Right ventricle myocardium superior (tissue), 1 donor: Measurements from ENCODE around the gene RSF1. TPM values are rescaled to one million over a fixed set of nuclear protein-coding genes. Genes with fewer than 3 reads are reported as not detected.
A peak's percentile ranks its signal among the peaks of the same experiment; 100 is the strongest.

Experiments used
- ATAC-seq: fragments of 200-7000 bp; cut with Tn5 transposase; one replicate; pipeline ENCODE4 v1.9.1; 2020; ENCODE audit warnings: mild to moderate bottlenecking; ENCODE audit not compliant: poor library complexity
- DNase-seq: peaks from one replicate; pipeline ENCODE4 v3.0.0-alpha.2; 2020
- intact Hi-C: fragments of 100-400 bp; cut with DNase I; formaldehyde crosslinking; loops from one replicate; pipeline ENCODE4 v1.11.2; 2022
- total RNA-seq: library from RNA; stranded (reverse); fragmentation: NEBNext Ultra II Directional; extraction: Animal tissue kit (Norgen Biotek cat#: 25700); gene quantifications from one replicate; pipeline ENCODE4 v1.2.1, GENCODE V29; 2021
- donor health status: DM: no; HTN: yes; CAD: no; lungs with severe emphysema.

The RSF1 gene
- total RNA-seq, 1 donor from 2014 or later: 37.7 TPM

DNA sequence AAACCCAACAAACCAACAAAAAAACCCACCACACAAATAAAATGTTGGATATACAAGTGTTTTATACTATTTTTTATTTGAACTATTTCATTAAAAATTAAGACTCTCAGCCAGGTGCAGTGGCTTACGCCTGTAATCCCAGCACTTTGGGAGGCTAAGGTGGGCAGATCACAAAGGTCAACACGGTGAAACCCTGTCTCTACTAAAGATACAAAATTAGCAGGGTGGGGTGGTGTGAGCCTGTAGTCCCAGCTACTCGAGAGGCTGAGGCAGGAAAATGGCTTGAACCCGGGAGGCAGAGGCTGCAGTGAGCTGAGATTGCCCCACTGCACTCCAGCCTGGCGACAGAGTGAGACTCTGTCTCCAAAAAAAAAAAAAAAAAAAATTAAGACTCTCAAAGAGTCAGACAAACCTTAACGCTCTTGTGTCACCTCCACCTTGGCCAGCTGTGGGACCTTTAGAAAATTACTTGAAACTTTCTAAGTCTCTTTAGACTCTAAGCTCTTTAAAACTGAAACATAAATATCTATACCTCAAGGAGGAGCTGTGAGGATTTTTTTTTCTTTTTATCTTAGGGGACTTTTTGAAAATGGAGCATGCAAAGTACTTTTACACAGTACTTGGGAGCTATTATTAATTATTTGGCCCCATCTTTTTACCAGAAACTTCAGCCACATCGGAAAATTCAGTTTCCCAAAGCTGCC is 114.5 kb downstream of the RSF1 start:
- ATAC-seq (no peak), DNase-seq (no peak)
- intact Hi-C loops: no loop called here

DNA sequence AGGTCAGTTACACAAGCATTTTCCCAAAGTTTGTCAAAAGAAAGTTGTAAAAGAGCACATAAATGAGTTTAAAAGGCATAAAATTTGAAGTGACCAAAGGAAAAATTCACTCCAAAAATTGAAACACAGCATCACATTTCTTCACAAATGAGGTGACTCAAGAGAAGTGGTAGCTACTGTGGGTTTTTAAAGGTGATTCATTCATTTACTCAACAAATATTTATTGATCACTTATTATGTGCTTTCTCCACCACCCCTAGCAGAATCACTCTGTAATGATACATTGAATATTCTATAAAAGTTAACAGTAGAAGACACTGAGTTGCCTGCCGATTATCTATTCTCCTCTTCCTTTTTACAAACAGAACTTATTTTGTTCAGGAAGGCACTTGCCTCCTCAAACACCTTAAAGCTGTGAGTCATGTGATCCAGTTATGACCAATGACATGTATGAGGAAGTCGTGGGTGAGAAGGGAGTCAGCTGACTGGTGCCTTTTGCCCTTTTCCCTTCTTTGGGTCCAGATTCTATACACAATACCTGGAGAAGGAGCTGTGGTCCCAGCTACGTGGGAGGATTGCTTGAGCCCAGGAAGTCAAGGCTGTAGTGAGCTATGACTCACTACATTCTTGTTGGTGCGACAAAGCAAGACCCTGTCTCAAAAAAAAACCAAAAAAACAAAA is 115.2 kb downstream of the RSF1 start:
- ATAC-seq (no peak), DNase-seq (no peak)
- intact Hi-C loops: no loop called here

DNA sequence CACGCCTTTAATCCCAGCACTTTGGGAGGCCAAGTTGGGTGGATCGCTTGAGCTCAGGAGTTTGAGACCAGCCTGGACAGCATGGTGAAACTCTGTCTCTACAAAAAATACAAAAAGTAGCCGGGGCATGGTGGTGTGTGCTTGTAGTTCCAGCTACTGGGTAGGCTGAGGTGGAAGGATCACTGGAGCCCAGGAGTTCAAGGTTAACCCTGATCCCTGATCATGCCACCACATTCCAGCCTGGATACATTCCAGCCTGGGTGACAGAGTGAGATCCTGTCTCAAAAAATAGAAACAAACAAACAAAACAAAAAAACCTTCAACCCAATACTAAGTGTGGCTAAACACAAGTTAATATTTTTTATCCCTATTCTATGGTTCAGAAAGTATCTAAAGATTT is 116.5 kb downstream of the RSF1 start:
- DNase-seq (no peak), ATAC-seq (no peak)
- intact Hi-C loops: no loop called here

DNA sequence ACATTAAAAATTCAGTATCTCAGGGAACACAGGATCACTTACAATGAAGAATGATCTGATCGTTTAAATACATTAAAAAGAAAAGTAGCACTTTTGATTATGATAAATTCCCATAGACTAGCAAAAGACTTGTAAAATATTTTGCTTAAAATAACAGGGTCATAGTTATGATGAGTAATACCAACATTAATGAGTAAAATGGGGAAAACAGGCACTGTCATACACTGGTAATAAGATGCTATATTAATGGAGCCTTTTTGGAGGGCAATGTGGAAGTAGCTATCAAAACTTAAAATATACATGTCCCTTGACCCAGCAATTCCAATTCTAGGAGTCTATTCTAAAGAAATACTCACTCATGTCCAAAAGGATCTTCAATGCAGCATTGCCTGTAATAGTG is 121.1 kb downstream of the RSF1 start:
- DNase-seq: no peak

DNA sequence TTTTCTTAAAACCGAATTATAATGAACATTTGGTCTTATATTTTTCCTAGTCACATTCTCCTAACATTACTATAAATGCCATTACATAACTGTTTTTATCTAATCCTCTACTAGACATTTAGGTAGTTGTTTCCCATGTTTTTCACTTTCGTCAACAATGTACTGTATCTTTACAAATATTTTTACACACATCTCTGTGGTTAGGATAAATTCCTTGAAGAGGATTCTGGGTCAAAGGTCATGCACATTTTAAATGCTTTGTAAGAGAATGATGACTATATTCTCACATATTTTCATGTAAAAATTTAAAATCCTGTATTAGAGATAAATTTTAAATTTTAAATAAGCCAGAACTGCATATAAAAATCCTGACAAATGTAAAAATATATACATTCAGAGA is 121.6 kb downstream of the RSF1 start:
- DNase-seq (no peak), ATAC-seq (no peak)
- intact Hi-C loops: no loop called here

More for the DNA sequence above, 121.1 kb downstream of the RSF1 start:
- no peak for ATAC-seq
- intact Hi-C loops: no loop called here

DNA sequence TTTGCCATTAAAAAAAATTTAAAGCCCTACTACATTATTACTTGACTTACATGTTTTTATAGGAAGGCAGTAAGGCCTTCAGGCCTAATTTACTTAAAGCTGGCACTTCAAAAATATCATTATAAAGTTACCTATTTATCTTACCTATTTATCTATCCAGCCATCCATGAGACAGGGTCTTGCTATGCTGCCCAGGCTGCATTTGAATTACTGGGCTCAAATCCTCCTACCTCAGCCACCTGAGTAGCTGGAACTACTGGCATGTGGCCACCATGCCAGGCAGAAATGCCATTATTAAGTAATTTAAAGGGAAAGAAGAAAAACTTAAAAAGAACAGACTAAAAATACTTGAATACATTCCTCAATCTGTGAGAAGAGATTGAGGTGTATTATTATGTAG is 122.7 kb downstream of the RSF1 start:
- DNase-seq (no peak), ATAC-seq (no peak)
- intact Hi-C loops: no loop called here

DNA sequence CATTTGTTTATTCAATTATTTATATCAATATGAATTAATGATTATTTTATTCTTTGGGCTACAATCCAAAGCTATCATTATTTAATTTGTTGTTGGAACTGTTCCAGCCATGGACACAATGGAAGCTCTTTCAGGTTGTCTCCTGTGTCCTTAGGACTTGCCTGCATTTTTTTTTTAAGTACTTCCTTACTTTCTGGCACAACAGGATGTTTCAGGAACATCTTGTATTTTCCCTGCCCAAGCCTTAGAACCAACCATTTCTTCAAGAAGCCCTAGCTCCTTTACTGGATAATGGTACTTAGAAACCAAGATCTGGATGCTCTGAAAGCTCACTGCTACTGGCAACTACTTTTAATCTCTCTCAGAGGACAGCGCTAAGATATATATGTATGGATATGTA is 125.1 kb downstream of the RSF1 start:
- ATAC-seq (no peak), DNase-seq (no peak)
- intact Hi-C loops: no loop called here

DNA sequence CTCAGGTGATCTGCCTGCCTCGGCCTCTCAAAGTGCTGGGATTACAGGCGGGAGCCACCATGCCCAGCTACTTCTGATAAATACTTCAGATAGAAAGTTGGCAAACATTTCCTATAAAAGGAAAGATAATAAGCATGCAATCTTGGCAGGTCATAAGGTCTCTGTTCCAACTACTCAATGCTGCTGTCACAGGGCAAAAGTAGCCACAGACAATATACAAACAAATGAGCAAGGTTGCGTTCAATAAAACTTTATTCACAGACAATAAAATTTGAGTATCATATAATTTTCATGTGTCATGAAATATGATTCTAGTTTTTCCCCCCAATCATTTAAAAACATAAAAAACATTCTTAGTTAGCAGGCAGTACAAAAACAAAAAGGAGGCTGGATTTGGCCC is 129.9 kb downstream of the RSF1 start:
- DNase-seq: no peak
- ATAC-seq: no peak
- intact Hi-C loops: no loop called here

DNA sequence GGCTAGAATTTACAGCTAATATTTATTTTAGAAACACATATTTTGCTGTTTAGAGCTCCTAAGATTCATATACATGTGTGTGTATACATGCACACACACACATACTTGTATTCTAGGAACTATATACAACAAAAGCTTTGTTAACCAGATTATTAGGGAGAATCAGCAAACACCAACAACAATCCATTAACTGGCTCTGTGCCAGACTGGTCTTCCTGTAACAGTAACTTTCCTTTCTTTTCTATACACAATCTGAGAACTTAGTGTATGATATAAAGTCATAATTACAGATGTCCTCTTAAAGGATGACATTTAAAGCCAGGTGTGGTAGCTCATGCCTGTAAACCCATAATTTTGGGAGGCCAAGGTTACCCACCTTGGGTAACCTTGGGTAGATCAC is 133.4 kb downstream of the RSF1 start:
- ATAC-seq (no peak), DNase-seq (no peak)
- intact Hi-C loops: no loop called here

DNA sequence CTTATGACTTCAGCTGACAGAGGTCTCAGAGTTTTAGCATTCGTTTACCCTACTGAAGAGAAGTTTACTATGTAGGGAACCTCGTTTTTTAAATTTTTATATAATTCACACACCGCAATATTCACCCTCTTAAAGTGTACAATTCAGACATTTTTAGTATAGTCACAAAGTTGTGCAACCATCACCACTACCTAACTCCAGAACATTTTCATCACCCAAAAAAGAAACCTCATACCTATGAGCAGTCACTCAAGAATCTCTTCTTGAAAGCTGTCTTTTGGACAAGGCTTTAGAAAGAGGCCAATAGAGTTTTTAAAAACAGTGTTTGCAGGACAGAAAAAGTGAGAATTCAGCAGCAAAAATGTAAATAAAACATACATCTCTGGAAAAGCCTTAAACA is 143.4 kb downstream of the RSF1 start:
- DNase-seq: no peak
- intact Hi-C loops: no loop called here
- ATAC-seq: no peak

DNA sequence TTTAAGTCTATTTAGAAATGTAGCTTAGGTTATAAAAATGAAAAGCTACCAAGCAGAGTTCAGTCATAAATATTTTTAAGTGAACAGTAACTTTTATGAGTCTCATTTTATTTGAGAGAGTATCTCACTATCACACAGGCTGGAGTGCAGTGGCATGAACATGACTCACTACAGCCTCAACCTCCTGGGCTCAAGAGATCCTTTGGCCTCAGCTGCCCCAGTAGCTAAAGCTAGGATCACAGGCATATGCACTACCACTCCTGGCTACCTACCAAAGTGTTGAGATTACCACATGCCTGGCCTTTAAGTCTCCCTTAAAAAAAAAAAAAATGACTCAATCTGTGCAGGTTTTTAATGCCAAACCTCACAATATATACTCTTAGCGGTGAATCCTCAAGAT is 148.3 kb downstream of the RSF1 start:
- DNase-seq: no peak
- peak; percentile 90 for ATAC-seq
- intact Hi-C loops: no loop called here

DNA sequence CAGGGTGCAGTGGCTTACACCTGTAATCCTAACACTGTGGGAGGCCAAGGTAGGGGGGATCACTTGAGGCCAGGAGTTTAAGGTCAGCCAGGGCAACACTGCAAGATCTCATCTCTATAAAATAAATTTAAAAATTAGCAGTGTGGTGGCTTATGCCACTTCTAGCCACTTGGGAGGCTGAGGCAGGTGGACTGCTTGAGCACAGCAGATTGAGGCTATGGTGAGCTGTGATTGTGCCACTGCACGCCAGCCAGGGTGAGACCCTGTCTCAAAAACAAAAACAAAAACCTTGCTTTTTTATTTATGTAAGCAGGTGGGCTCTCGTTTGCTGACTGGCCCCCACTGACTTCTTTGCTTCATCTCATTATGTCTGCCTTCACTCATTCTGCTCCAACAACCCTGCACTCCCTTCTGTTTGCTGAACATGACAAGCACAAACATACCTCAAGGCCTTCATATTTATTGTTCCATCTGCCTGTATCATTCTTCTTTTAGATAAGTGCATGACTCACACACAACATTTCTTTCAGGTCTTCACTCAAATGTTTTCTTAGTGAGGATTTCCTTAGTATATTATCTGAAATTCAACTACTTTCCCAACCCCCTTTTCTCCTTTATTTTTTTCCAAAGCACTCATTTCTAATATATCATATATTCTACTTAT is 150.5 kb downstream of the RSF1 start:
- intact Hi-C loops: no loop called here
- DNase-seq (no peak), ATAC-seq (no peak)

DNA sequence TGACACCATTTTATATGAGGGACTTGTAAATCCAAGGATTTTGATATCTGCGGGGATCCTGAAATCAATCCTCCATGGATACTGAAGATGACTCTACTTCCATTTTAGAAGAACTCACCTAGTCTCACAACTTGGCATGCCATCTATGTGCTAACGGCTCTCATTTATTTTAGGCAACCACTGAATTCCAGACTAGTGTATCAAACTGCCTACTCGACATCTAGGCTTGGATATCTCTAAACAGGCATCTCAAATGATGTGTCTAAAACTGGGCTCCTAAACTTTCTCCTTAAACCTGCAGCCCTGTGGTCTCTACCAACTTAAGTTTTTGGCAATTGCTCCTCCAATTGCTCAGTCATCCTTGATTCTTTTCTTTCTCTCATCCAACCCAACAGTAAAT is 151.8 kb downstream of the RSF1 start:
- DNase-seq: no peak
- ATAC-seq: no peak

DNA sequence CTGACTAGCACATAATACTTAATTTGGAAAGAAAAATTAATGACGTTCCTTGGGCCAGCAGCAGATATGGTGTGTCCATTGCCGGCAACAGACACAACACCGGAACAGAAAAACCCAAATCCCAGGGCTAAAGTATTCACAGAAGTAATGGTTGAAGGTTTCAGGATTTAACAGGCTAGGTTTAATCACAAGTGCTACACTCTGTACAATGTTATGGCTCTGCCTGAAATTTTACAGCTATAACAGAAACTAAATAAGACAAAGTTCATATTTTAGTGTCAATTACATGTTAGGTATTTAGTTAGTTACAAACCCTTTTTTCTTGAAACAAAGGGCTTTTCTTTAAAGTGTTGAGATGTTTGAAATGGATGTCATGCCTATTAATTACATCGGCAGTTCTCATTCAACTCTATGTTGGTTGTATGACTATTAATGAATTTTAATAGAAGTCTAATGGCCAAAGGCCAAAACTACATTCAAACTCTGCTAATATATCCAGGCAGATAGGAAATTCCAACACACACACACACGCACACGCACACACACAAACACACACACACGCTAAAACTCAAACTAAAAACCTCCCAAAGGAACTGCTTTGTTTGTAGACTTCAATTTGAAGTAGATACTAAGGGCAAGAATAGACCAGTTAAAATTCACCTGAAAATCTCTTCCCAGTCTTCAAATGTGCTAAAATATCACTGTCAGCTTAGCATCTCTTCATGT is 155.1 kb downstream of the RSF1 start:
- intact Hi-C loops: no loop called here
- DNase-seq: no peak

More for the DNA sequence above, 151.8 kb downstream of the RSF1 start:
- intact Hi-C loops: no loop called here

DNA sequence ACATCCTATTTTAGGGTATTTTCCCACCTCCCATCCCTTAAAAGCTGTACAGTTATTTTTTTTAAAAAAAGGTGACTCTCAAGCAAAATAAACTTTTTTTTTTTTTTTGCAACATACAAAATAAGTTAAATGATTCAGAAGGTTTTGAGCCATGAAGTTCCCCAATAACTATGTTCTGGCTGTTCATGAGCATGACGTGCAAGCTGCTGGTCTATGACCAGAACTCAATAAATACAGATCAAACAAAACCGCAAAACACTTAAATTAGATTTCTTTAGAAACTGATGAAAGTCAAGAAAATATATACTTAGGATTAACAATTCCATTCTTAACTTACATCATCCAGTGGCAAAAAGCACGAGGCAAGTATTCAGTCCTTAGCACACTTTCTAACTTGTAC is 158.9 kb downstream of the RSF1 start:
- ATAC-seq: no peak
- DNase-seq: no peak
- intact Hi-C loops: no loop called here

More for the DNA sequence above, 155.1 kb downstream of the RSF1 start:
- no peak for ATAC-seq

DNA sequence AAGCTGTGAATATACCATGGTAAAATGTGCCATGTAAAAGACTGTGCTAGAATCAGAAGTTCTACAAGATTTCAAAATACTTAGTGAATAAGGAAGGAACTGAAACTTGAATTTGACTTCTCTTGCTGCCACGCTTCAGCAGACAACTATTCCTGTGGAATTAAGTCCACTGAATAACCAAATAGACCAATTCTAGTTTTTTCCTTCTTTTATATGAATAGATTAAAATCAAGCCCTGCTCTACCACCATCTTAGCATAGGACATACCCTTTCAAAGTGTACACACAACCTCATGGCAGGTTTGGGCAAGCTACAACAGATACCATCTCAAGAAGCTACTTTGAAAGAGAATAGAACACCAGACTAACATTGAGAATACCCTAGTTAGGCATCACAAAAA is 159.6 kb downstream of the RSF1 start:
- intact Hi-C loops: no loop called here
- ATAC-seq: no peak
- no peak for DNase-seq

DNA sequence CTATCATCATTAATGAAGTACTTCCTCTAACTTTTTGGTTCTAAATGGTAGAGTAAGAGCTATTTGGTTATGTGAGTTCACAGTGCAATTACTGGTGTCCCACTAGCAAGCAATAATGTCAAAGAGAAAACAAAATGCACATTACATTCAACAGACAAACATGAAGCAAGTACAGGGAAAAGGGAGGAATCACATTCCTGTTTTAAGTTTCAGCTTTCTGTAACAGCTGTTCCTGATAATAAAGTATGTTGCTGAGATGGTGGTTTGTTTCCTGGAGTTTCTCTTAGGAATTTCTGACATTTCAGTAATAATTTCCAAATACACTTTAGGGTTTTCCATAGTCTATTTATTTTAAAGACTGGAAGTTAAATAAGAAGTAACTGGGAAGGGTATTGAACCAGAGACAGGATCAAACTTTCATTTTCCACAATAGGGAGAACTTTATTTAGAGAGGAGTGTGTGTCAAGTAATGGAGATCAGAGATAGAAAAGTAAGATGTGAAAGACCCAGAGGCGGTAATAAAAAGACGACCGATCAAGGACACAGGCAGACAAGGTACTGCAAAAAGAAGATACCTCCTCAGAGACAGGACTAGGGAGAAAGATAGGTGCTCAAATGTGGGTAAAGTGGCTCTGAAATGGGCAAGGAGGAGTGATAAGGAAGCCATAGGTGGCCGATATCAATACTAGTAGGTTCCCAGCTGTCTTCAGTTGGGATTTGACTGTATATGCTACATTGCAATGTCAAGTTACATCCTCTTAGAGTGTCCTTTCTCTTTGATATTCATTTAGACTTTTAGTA is 162.1 kb downstream of the RSF1 start:
- intact Hi-C loops: no loop called here
- DNase-seq: no peak
- ATAC-seq: no peak

DNA sequence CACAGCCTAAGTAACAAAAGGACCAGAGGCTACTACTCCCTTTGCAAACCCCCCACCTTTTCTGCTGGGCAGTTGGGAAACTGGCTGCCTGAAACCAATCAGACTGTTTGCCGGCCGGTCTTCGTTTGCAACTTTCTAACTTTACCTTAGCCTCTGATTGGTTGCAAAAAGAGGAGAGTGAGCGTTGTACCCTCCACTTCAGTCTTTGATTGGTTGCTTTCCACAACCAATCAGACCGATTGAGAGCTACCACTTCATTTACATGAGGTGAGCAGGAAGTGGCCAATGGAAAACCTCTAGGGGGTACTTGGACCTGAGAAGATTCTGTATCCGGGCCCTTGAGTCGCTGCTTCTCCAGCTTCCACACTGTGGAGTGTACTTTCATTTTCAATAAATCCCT is 164.2 kb downstream of the RSF1 start:
- no peak for ATAC-seq
- DNase-seq: no peak
- intact Hi-C loops: no loop called here
